Nephron progenitor cell (in vitro differentiated cells): ENCODE measurements around the gene KCNQ1OT1.

ENCODE experiments used
- DNase-seq: peaks from one replicate; pipeline ENCODE4 v3.0.0; 2021
- H3K27ac Mint-ChIP-seq: 2 replicates; pipeline ENCODE4 v1.8.0; 2021; ENCODE audit warnings: mild to moderate bottlenecking, moderate library complexity, mixed read lengths
- H3K27me3 Mint-ChIP-seq: 2 replicates; pipeline ENCODE4 v1.8.0; 2021; ENCODE audit warnings: mild to moderate bottlenecking, low read depth, mixed read lengths; ENCODE audit not compliant: poor library complexity
- H3K36me3 Mint-ChIP-seq: 2 replicates; pipeline ENCODE4 v1.8.0; 2021; ENCODE audit warnings: low read depth, mixed read lengths
- H3K4me1 Mint-ChIP-seq: 2 replicates; pipeline ENCODE4 v1.8.0; 2021; ENCODE audit warnings: mixed read lengths
- H3K4me3 Mint-ChIP-seq: 2 replicates; pipeline ENCODE4 v1.8.0; 2021; ENCODE audit warnings: mild to moderate bottlenecking, moderate library complexity, mixed read lengths
- H3K9me3 Mint-ChIP-seq: 2 replicates; pipeline ENCODE4 v1.8.0; 2021; ENCODE audit warnings: mild to moderate bottlenecking, moderate library complexity, mixed read lengths
- CTCF ChIP-seq: fragments of 200-600 bp; sonication (generic); IDR thresholded peaks from 2 replicates; pipeline ENCODE4 v1.5.0; 2021; ENCODE audit warnings: antibody characterized with exemption

Gene KCNQ1OT1

DNA sequence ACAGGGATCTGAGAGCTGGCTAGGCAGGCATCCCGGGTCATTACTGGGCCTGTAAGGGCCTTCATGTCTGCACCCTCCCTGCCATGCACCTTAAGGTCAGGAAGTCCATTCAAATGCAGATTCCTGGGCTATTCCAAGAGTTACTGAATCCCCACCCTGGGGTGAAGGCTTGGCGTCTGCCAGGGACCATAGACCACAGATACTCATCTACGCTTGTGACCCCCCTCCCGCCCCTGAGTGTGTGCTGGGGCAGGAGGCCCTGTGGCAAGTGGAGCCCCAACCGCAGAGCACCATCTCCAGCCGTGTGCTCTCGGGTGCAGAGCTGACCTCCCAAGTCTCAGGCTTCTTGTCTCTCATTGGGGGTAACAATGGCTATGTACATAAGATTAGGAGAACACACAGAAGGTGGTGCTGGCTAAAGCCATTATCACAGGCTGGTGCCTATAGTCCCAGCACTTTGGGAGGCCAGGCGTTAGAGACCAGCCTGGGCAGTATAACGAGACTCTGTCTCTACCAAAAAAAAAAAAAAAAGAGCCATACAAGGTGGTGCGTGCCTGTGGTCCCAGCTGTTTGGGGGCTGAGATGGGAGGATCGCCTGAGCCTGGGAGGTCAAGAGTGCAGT is 19.1 kb upstream of the KCNQ1OT1 start:
- Mint-ChIP-seq H3K4me1 (peaks cover 97% of the 10 kb centered on the region), H3K4me3 (peak overlapping the region; percentile 41), H3K9me3 (no peaks in the 10 kb centered on the region), H3K36me3 (no peaks in the 10 kb centered on the region), H3K27ac (no peak overlapping the region), H3K27me3 (peaks cover 19% of the 10 kb centered on the region)
- DNase-seq = no peak
- TF ChIP-seq CTCF = no peak

DNA sequence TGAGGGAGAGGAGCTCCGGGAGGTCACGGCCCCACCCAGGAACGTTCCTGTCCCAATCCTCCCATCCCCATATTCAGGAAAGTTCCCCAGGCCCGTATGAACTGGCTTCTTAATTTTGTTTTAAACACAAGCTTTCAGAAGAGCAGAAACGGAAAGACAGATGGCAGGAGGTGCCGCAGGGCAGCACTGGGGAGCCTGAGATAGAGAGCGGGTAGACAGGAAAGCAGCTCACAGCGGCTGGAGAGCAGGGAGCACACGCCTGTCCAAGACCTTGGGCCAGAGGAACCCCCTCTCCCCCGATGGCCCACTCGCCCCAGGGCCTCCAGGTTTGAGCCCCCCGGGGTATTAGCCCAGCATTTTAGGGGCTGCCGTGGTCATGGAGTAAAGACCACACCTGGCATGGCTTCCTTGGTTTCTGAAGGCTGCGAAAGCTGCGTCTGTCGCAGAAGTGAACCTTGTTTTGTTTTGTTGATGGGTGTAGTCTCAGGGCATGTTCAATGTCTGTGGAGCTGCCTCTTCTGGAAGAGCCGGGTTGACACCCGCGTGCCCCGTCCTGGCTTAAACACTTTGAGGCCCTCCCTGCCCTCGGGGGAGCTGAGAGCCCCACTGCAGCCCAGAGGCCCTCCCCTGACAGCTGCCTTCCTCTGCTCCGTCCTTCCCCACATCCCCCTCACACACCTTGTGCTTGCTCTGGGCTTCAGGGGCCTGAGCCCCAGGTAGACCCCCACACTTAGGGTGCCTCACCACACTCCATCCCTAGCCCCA is 17.9 kb upstream of the KCNQ1OT1 start:
- Mint-ChIP-seq H3K36me3 (no peaks in the 10 kb centered on the region), H3K4me3 (peak overlapping the region; percentile 23), H3K9me3 (no peaks in the 10 kb centered on the region), H3K27ac (no peak overlapping the region), H3K4me1 (peaks cover 97% of the 10 kb centered on the region), H3K27me3 (peaks cover 22% of the 10 kb centered on the region)
- DNase-seq = no peak
- no peak for TF ChIP-seq CTCF

GRCh38 chr11:2716376-2717095 is 16.7 kb upstream of the KCNQ1OT1 start:
- no peak for TF ChIP-seq CTCF
- Mint-ChIP-seq H3K9me3 (no peaks in the 10 kb centered on the region), H3K4me1 (peaks cover 99% of the 10 kb centered on the region), H3K4me3 (peak overlapping the region; percentile 4), H3K36me3 (no peaks in the 10 kb centered on the region), H3K27me3 (peaks cover 22% of the 10 kb centered on the region), H3K27ac (no peak overlapping the region)
- no peak for DNase-seq

DNA sequence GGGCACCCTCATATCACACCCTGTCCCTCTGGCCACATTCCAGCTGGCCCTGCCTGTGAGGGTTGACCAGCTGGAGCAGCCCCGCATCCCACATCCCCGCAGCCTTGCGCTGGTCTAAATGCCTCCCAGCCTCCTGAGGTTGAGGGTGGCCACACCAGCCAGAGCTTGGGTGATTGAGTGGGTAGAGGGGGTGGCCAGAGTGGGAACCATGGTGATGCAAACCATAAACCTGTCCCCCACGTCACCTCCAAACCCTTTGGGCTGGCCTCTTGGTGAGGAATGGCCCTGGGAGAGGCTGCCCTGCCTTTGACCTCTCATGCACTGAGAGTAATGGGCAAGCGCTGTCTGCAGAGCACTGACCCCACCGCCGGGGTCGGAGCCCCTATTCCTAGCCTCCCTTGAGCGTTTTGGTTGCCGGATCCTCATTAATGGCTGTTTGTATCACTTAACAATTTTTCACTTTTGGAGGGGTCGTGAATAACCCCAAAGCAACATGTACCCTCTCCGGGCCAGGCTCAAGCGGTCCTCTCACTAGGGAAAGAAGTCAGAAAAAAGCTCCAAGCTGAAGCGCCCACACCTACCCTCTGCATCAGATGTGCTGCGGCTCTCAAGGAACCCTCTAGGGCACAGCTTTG is 16.0 kb upstream of the KCNQ1OT1 start:
- H3K27me3 Mint-ChIP-seq = peaks cover 15% of the 10 kb centered on the region
- peak overlapping the region; percentile 4 for H3K4me3 Mint-ChIP-seq
- TF ChIP-seq CTCF = no peak
- peak; percentile 65 for DNase-seq
- peaks cover 92% of the 10 kb centered on the region for H3K4me1 Mint-ChIP-seq
- H3K27ac Mint-ChIP-seq = peak overlapping the region; percentile 72
- H3K9me3 Mint-ChIP-seq = peaks cover 7% of the 10 kb centered on the region
- no peaks in the 10 kb centered on the region for H3K36me3 Mint-ChIP-seq

DNA sequence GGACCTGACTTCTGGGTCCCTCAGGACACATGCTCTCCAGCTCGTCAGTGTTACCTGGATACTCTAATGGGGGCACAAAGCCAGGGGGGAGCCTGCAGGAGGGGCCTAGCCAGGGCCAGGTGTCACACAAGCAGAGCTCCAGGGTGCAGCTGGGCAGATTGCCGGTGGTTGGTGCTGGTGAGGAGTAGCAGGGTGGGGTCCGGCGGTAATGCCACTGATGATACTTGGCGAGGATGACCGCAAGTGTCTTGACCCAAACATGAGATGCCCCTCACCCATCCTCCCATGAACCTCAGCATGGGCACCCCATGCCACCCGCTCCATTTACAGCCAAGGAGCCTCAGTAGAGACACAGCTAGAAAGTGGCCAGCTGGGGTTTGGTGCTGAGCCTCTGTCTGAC is 15.1 kb upstream of the KCNQ1OT1 start:
- DNase-seq = no peak
- Mint-ChIP-seq H3K4me3 (no peak overlapping the region), H3K27ac (no peak overlapping the region), H3K36me3 (peaks cover under 1% of the 10 kb centered on the region), H3K9me3 (peaks cover 16% of the 10 kb centered on the region), H3K27me3 (peaks cover 15% of the 10 kb centered on the region), H3K4me1 (peaks cover 85% of the 10 kb centered on the region)
- TF ChIP-seq CTCF = no peak
